ENCODE data around the gene SLC10A6. TPM values are rescaled to one million over a fixed set of nuclear protein-coding genes. Genes with fewer than 3 reads are reported as not detected.

SLC10A6 gene
- total RNA-seq, 2 experiments from 2014 or later: not detected

DNA sequence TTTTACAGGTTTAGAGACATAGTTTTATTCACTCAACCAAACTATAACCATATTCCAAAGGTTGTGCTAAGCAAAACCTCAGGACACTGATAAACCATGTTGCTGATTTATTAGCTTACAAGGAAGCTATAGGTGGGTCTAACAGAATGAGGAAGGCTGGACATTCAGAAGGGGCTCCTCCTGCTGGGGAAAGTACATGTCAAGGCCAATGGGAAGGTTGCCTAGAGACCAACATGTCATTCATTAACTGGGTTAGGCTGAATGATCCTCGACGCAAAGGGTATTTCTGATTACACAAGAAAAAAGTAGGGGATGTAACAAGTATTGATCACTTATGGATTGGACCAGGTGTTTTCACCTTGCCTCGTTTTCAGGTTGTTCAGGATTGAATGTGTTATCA, 30.3 kb downstream of the SLC10A6 start:
- ATAC-seq (ENCODE audit: poor library complexity): no peak
- Mint-ChIP-seq H3K9me3 (no peaks in the 10 kb centered on the region), H3K27ac (no peak overlapping the region)

DNA sequence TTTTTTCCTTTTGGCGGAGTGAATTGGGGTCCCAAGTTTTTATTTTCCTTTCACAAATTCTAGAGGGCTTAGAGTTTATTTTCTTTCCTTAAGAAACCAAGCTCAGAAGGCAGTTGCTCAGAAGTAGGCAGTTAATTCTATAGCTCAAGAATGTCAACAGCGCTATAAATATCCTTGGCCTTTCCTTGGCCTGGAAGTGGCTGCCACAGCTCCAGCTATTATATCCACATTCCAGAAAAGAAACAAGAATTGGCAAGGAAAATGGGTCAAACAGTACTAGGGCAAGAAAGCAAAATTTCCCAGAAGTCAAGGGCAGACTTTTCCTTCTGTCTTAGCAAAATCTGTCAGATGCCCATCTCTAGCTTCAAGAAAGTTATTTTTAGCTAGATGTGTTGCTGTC, 31.0 kb downstream of the SLC10A6 start:
- ChIA-PET POLR2A (interaction anchor here (0.8 to 1.3 kb wide), 2 partner anchors 10 to 12 kb away, joined by 3 read pairs; no protein-coding TSS in a partner anchor), CTCF (no interaction called here)
- TF ChIP-seq, protein P1, sequence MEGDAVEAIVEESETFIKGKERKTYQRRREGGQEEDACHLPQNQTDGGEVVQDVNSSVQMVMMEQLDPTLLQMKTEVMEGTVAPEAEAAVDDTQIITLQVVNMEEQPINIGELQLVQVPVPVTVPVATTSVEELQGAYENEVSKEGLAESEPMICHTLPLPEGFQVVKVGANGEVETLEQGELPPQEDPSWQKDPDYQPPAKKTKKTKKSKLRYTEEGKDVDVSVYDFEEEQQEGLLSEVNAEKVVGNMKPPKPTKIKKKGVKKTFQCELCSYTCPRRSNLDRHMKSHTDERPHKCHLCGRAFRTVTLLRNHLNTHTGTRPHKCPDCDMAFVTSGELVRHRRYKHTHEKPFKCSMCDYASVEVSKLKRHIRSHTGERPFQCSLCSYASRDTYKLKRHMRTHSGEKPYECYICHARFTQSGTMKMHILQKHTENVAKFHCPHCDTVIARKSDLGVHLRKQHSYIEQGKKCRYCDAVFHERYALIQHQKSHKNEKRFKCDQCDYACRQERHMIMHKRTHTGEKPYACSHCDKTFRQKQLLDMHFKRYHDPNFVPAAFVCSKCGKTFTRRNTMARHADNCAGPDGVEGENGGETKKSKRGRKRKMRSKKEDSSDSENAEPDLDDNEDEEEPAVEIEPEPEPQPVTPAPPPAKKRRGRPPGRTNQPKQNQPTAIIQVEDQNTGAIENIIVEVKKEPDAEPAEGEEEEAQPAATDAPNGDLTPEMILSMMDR (IDR thresholded peaks at IDR 0.05): no peak
- Histone ChIP-seq H3K36me3 (ENCODE audit: insufficient read depth, low read length) (no peaks in the 10 kb centered on the region), H3K27ac (ENCODE audit: low read depth in 1 of 2, low read length in 2 of 2) (no peak overlapping the region), H3K9me3 (ENCODE audit: control insufficient read depth in 1 of 2, insufficient read depth in 1 of 2, low read length in 2 of 2) (peaks cover 2 to 8% of the 10 kb centered on the region in 2 experiments), H3K27me3 (ENCODE audit: control insufficient read depth in 1 of 2, insufficient read depth in 2 of 2, low read length in 2 of 2) (no peaks in the 10 kb centered on the region), H3K4me1 (ENCODE audit: insufficient read depth, low read length) (no peaks in the 10 kb centered on the region), H3K4me3 (ENCODE audit: low read length) (no peak overlapping the region)
- no peak for DNase-seq
- Mint-ChIP-seq H3K4me3 (no peak overlapping the region), H3K27me3 (no peaks in the 10 kb centered on the region), H3K4me1 (ENCODE audit: low read depth) (no peaks in the 10 kb centered on the region), H3K27ac (no peak overlapping the region), H3K9me3 (no peaks in the 10 kb centered on the region), H3K36me3 (ENCODE audit: low read depth) (no peaks in the 10 kb centered on the region)
- intact Hi-C loops (cut with DNase I, micrococcal nuclease): no loop called here
- no peak for ATAC-seq (ENCODE audit: poor library complexity)

More for the DNA sequence above, 30.3 kb downstream of the SLC10A6 start:
- no peak for DNase-seq
- intact Hi-C loops (cut with DNase I, micrococcal nuclease): no loop called here
- CTCF ChIA-PET: no interaction called here
- Histone ChIP-seq H3K27me3 (ENCODE audit: control insufficient read depth in 1 of 2, insufficient read depth in 2 of 2, low read length in 2 of 2) (no peaks in the 10 kb centered on the region), H3K4me1 (ENCODE audit: insufficient read depth, low read length) (no peaks in the 10 kb centered on the region), H3K4me3 (ENCODE audit: low read length) (no peak overlapping the region), H3K27ac (ENCODE audit: low read depth in 1 of 2, low read length in 2 of 2) (no peak overlapping the region), H3K36me3 (ENCODE audit: insufficient read depth, low read length) (no peaks in the 10 kb centered on the region), H3K9me3 (ENCODE audit: control insufficient read depth in 1 of 2, insufficient read depth in 1 of 2, low read length in 2 of 2) (peaks cover 2 to 8% of the 10 kb centered on the region in 2 experiments)
- H3K4me3 Mint-ChIP-seq: no peak overlapping the region
- H3K36me3 Mint-ChIP-seq (ENCODE audit: low read depth): no peaks in the 10 kb centered on the region
- POLR2A ChIA-PET: interaction anchor here (0.8 kb wide), 1 partner anchor 10 kb away, joined by 3 read pairs; no protein-coding TSS in a partner anchor
- no peaks in the 10 kb centered on the region for H3K4me1 Mint-ChIP-seq (ENCODE audit: low read depth)
- H3K27me3 Mint-ChIP-seq: no peaks in the 10 kb centered on the region
- TF ChIP-seq, protein P1 (IDR thresholded peaks at IDR 0.05): no peak

DNA sequence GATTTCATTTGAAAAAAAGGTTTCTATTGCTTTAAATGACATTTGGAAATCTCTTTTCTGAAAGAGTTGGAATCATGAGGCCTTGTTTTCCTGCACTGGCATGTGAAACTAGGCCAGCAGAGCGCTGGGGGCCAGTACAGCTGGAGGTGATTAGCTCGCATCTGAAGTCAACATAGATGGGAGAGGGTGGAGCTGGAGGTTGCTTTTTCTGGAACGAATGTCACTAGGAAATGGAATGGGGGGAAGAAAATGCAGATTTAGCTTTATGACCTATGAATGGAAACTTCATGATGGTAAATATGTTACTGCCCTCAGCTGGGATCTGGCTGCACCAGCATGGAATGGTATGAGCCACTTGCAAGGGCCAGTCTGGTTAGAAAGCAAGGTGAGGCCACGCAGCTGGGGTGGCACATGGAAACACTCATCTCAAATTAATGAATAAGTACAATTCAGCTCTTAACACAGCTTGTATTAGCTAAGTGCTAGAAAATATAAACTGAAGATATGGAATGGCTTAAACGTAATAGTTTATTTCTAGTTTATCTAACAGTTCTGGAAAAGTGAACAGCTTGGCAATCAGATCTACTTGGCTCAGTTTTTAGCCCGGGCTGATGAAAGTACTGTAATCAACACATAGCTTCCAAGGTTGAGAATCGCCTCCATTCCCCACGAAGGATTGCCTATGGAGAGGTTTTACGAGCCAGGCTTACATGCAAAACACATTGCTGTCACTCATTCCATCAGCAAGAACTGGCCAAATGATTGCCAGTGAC, 32.5 kb downstream of the SLC10A6 start:
- TF ChIP-seq, protein P1 (IDR thresholded peaks at IDR 0.05): no peak
- CTCF ChIA-PET: interaction anchor here (1.2 kb wide), 1 partner anchor 10 kb away, joined by 3 read pairs; no protein-coding TSS in a partner anchor
- H3K27ac Mint-ChIP-seq: no peak overlapping the region

More for the DNA sequence above, 32.5 kb downstream of the SLC10A6 start:
- Histone ChIP-seq H3K4me3 (ENCODE audit: low read length) (no peak overlapping the region), H3K27me3 (ENCODE audit: control insufficient read depth in 1 of 2, insufficient read depth in 2 of 2, low read length in 2 of 2) (no peaks in the 10 kb centered on the region), H3K36me3 (ENCODE audit: insufficient read depth, low read length) (no peaks in the 10 kb centered on the region), H3K4me1 (ENCODE audit: insufficient read depth, low read length) (no peaks in the 10 kb centered on the region), H3K9me3 (ENCODE audit: control insufficient read depth in 1 of 2, insufficient read depth in 1 of 2, low read length in 2 of 2) (peaks cover 2 to 8% of the 10 kb centered on the region in 2 experiments), H3K27ac (ENCODE audit: low read depth in 1 of 2, low read length in 2 of 2) (no peak overlapping the region)
- Mint-ChIP-seq H3K9me3 (no peaks in the 10 kb centered on the region), H3K27me3 (no peaks in the 10 kb centered on the region), H3K4me1 (ENCODE audit: low read depth) (no peaks in the 10 kb centered on the region), H3K4me3 (no peak overlapping the region), H3K36me3 (ENCODE audit: low read depth) (no peaks in the 10 kb centered on the region)
- intact Hi-C loops (cut with DNase I, micrococcal nuclease): no loop called here
- ATAC-seq (ENCODE audit: poor library complexity) (no peak), DNase-seq (no peak)
- POLR2A ChIA-PET: interaction anchor here (1.3 kb wide), 1 partner anchor 14 kb away, joined by 3 read pairs; no protein-coding TSS in a partner anchor
